ENCODE data around the gene SLC39A7. TPM values are rescaled to one million over a fixed set of nuclear protein-coding genes. Genes with fewer than 3 reads are reported as not detected.

Gene SLC39A7
- polyA plus RNA-seq, 1 donor (not counting 4 experiments of a cell fraction or from before 2014, with no cell fraction given): 54.0 TPM

GRCh38 chr6:33243476-33243875 lies 42.8 kb downstream of the SLC39A7 start:
- dilution Hi-C loops (cut with MboI; ENCODE audit: extremely low pct_ligation_motif_present, low sequenced_read_pairs): no loop called here
- Histone ChIP-seq H3K36me3 (ENCODE audit: control insufficient read depth in 2 of 2, extremely low read depth in 1 of 2, insufficient read depth in 2 of 2, low read length in 2 of 2) (no peaks in the 10 kb centered on the region), H3K27me3 (ENCODE audit: control insufficient read depth, extremely low read depth, insufficient read depth, low read length) (no peaks in the 10 kb centered on the region)

GRCh38 chr6:33247977-33248642 lies 47.4 kb downstream of the SLC39A7 start:
- DNase-seq (ENCODE audit: low read depth, low spot score) (no peak), FAIRE-seq (peak; percentile 69)
- dilution Hi-C loops (cut with MboI; ENCODE audit: extremely low pct_ligation_motif_present, low sequenced_read_pairs): no loop called here
- Histone ChIP-seq H3K27me3 (ENCODE audit: control insufficient read depth, extremely low read depth, insufficient read depth, low read length) (no peaks in the 10 kb centered on the region), H3K9me3 (ENCODE audit: control insufficient read depth, low read depth, low read length) (no peaks in the 10 kb centered on the region), H3K79me2 (ENCODE audit: control insufficient read depth, insufficient read depth, low read length) (no peaks in the 10 kb centered on the region), H3K4me2 (ENCODE audit: control insufficient read depth, extremely low read depth, insufficient read depth, low read depth, low read length) (peak overlapping the region; percentile 100), H3K27ac (ENCODE audit: control insufficient read depth, insufficient read depth, low read length) (peak overlapping the region; percentile 93), H3K9ac (ENCODE audit: control insufficient read depth, extremely low read depth, insufficient read depth, low read length) (peak overlapping the region; percentile 83), H4K20me1 (ENCODE audit: control insufficient read depth, extremely low read depth, insufficient read depth, low read length) (no peaks in the 10 kb centered on the region), H2AFZ (ENCODE audit: control insufficient read depth, low read length) (peak overlapping the region; percentile 90), H3K4me1 (ENCODE audit: control insufficient read depth, extremely low read depth, insufficient read depth, low read length) (peaks cover 26% of the 10 kb centered on the region), H3K36me3 (ENCODE audit: control insufficient read depth in 2 of 2, extremely low read depth in 1 of 2, insufficient read depth in 2 of 2, low read length in 2 of 2) (peaks cover 0 to 10% of the 10 kb centered on the region in 2 experiments), H3K9me1 (ENCODE audit: control insufficient read depth, extremely low read depth, insufficient read depth, low read length) (no peaks in the 10 kb centered on the region), H3K4me3 (ENCODE audit: control insufficient read depth in 2 of 3, extremely low read depth in 1 of 3, insufficient read depth in 2 of 3, low read depth in 1 of 3, low read length in 3 of 3) (peak overlapping the region; percentile 27 to 84 (median 75))
- TF ChIP-seq EZH2 (IDR thresholded peaks at IDR 0.05; ENCODE audit: low read length): no peak
- peak; percentile 87 to 100 (median 97) for TF ChIP-seq CTCF (optimal IDR thresholded peaks at IDR 0.05 in 1 of 3, IDR thresholded peaks at IDR 0.05 in 1 of 3, conservative IDR thresholded peaks at IDR 0.05 in 1 of 3; ENCODE audit: extremely low read depth in 1 of 3, insufficient read depth in 2 of 3, low read length in 3 of 3)

More at GRCh38 chr6:33243476-33243875, 42.8 kb downstream of the SLC39A7 start:
- Histone ChIP-seq H3K4me3 (ENCODE audit: control insufficient read depth in 2 of 3, extremely low read depth in 1 of 3, insufficient read depth in 2 of 3, low read depth in 1 of 3, low read length in 3 of 3) (no peak overlapping the region), H3K9me1 (ENCODE audit: control insufficient read depth, extremely low read depth, insufficient read depth, low read length) (no peaks in the 10 kb centered on the region), H3K4me1 (ENCODE audit: control insufficient read depth, extremely low read depth, insufficient read depth, low read length) (peaks cover 5% of the 10 kb centered on the region), H3K79me2 (ENCODE audit: control insufficient read depth, insufficient read depth, low read length) (no peaks in the 10 kb centered on the region), H4K20me1 (ENCODE audit: control insufficient read depth, extremely low read depth, insufficient read depth, low read length) (no peaks in the 10 kb centered on the region), H3K4me2 (ENCODE audit: control insufficient read depth, extremely low read depth, insufficient read depth, low read depth, low read length) (no peak overlapping the region), H3K9ac (ENCODE audit: control insufficient read depth, extremely low read depth, insufficient read depth, low read length) (no peak overlapping the region), H3K9me3 (ENCODE audit: control insufficient read depth, low read depth, low read length) (no peaks in the 10 kb centered on the region), H2AFZ (ENCODE audit: control insufficient read depth, low read length) (no peak overlapping the region), H3K27ac (ENCODE audit: control insufficient read depth, insufficient read depth, low read length) (no peak overlapping the region)
- DNase-seq (ENCODE audit: low read depth, low spot score) (no peak), FAIRE-seq (no peak)
- TF ChIP-seq EZH2 (IDR thresholded peaks at IDR 0.05; ENCODE audit: low read length) (no peak), CTCF (optimal IDR thresholded peaks at IDR 0.05 in 1 of 3, IDR thresholded peaks at IDR 0.05 in 1 of 3, conservative IDR thresholded peaks at IDR 0.05 in 1 of 3; ENCODE audit: extremely low read depth in 1 of 3, insufficient read depth in 2 of 3, low read length in 3 of 3) (no peak)
